Omental fat pad (tissue), 4 donors: ENCODE measurements around the gene TMSB4X. TPM values are rescaled to one million over a fixed set of nuclear protein-coding genes. Genes with fewer than 3 reads are reported as not detected.
"Not testable (repeated sequence)": the region's sequence is repeated elsewhere in the genome, so short reads cannot be mapped to it uniquely, and the experiment has no call there.

ENCODE experiments used
- ATAC-seq: fragments of 150-250 bp; one replicate; pipeline ENCODE4 v1.9.1; 2016; ENCODE audit warnings: mild to moderate bottlenecking, moderate library complexity; ENCODE audit not compliant: low FRiP score
- DNase-seq: peaks from one replicate; pipeline ENCODE4 v3.0.0-alpha.2; 2019; ENCODE audit warnings: low spot score
- total RNA-seq, 4 donors: library from RNA; depleted of rRNA; stranded (reverse); fragments of >200 nt; gene quantifications; one replicate each; pipeline ENCODE4 v1.1.0, GENCODE V29; 2016
- TF ChIP-seq, protein P1 (sequence below), 3 donors: fragments of 450-650 bp; IDR thresholded peaks; one replicate each; pipeline ENCODE4 v1.5.1; 2016 to 2017; ENCODE audit warnings: antibody characterized with exemption in 3 of 3, mild to moderate bottlenecking in 3 of 3, moderate library complexity in 2 of 3

TMSB4X gene
- total RNA-seq, 4 donors from 2014 or later = 3,948 to 5,890 (median 5,138) TPM

DNA sequence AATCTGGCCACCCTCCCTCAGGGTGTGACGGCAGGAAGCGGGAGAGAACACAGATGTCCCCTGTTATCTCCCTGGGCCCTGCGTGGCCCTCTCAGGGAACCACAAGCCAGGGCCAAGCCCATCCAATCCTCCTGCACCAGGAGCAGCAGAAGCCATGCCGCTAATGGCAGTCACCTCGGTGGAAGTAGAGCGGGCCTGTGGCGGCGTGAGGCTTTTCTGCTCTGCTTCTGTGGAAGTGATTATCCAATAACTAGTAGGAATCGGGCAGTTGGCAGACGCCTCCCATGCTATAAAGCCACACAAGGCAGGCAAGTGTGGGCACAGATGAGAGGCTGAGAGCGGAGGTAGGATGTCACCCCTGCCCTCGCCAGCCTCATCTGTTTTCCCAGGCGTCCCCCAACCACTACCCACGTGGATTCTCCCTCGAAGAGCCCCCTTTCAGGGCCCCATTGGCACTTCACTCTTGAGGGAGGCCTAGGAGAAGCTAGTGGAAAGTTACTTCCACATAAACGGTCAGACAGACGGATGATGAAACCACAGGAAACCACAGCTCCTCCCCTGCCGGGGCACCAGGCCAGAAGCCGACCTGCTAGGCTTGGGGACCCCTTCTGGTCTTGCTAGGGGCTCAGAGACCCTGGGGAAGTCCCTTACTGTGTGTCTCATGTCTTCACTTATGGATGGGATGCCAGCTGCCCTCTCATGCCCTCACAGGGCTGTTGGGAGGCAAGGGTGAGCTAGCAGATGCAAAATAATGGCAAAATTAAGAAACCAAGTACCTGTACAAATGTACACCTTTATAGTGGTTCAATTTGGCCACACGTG, 18.8 kb upstream of the TMSB4X start:
- DNase-seq = no peak
- TF ChIP-seq, protein P1, sequence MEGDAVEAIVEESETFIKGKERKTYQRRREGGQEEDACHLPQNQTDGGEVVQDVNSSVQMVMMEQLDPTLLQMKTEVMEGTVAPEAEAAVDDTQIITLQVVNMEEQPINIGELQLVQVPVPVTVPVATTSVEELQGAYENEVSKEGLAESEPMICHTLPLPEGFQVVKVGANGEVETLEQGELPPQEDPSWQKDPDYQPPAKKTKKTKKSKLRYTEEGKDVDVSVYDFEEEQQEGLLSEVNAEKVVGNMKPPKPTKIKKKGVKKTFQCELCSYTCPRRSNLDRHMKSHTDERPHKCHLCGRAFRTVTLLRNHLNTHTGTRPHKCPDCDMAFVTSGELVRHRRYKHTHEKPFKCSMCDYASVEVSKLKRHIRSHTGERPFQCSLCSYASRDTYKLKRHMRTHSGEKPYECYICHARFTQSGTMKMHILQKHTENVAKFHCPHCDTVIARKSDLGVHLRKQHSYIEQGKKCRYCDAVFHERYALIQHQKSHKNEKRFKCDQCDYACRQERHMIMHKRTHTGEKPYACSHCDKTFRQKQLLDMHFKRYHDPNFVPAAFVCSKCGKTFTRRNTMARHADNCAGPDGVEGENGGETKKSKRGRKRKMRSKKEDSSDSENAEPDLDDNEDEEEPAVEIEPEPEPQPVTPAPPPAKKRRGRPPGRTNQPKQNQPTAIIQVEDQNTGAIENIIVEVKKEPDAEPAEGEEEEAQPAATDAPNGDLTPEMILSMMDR (IDR thresholded peaks at IDR 0.05) = no peak
- peak; percentile 47 for ATAC-seq

DNA sequence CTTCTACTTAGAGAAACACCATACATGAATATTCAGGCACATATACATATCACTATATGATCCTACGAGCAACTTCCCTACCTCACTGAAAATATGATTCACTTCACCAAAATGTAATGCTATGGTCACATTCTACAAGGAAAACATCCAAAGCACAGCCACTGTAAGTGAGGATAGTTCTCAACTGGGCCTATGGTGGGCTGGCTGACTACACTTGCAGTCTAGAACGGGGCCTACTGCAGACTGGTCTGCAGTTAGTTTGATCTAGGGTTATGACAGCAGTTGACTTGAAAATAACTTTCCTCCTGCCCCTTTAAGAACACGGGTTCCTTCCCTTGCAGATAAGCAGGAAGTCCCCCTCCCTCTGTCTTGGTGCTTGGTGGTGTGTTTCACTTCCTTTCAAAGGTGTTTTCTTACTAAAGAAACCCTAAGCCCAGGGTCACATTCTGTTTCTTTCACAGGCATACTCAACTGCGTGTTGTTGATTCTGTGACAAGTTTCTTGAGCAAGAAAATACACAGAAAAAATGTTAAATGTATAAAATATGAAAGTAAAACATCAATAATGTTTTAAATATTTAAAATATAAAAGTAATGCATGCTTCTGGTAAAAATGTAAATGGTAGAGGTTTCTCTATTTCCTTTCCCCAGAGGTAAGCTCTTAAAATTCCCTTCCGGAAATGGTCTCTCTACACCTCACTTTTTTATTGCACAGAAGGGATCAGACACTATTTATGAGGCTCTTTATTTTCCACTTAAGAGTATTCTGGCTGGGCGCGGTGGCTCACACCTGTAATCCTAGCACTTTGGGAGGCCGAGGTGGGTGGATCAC, 18.0 kb upstream of the TMSB4X start:
- ATAC-seq = peak; percentile 10
- DNase-seq = no peak
- TF ChIP-seq, protein P1 (IDR thresholded peaks at IDR 0.05) = no peak

DNA sequence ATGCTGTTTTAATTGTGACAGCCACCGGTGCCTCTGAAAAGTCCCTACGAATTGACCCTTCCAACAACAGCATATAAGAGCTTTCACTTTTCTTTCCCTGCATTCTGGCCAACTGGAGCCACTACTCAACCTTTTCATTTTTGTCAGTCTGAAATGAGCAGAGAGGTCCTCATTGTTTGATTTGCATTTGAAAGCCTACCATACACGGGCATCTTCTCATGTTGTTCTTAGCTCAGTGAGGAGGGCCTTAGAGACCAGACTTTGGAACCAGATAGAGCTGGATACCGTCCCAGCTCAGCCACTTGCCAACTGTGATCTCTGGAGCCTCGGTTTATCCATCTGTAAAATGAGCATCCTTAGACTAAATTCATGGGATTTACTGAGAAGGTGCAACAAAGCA, 16.9 kb upstream of the TMSB4X start:
- DNase-seq (no peak), ATAC-seq (no peak)
- TF ChIP-seq, protein P1 (IDR thresholded peaks at IDR 0.05) = no peak

DNA sequence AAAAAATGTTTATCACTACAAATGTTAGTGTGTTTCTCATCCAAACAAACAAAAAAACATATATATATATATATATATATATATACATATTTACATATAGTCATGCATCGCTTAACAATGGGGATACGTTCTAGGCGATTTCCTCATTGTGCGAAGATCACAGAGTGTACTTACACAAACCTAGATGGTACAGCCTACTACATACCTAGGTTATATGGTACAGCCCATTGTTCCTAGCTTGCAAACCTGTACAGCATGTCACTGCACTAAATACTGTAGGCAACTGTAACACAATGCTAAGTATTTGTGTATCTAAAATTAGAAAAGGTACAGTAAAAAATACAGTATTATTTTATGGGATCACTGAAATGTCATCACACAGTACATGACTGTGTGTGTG, 16.4 kb upstream of the TMSB4X start:
- ATAC-seq (no peak), DNase-seq (no peak)
- TF ChIP-seq, protein P1 (IDR thresholded peaks at IDR 0.05) = no peak

DNA sequence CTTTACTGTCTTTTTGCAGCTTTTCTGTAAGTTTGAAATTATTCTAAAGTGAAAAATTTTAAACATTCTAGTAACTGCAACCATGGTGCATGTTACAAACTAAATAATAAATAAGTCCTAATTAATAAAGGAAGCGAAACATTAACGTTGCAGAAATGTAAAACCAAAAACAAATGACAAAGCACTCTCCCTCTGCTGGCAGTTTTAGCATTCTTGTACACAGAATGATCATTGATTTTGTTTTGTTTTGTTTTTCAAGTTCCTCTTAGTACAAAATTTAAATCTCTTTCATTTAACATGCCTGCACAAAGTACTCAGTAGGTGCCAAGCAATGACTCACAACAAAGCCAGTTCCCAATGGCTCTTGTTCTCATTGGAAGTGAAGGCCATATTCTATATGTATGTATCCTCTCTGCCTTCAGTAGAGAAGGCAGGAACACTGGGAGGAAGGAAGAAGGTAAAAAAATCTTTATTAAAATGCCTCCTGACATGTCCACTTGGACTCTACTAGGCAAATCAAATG, 13.7 kb upstream of the TMSB4X start:
- TF ChIP-seq, protein P1 (IDR thresholded peaks at IDR 0.05) = no peak
- no peak for DNase-seq
- no peak for ATAC-seq

DNA sequence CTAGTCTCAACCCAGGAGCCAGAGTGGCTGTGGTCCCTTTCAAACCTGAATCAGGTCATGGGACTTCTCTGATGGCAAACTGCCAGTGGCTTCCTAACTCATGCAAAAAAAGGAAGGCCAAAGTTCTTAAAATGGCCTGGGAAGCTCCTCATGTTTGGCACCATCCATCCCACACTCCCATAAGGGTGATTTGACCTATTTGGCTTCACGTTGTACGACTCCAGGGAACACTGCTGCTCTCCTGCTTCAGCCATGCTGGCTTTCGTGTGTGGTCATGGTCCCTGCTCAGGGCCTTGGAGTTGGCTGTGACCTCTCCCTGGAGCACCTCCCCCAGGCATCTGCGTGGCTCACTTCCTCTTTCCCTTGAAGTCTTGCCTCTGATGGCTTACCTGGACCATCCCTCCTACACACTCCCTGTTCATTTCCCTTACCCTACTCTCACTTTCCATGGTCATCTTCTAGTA, 12.8 kb upstream of the TMSB4X start:
- DNase-seq (no peak), ATAC-seq (peak; percentile 10)
- TF ChIP-seq, protein P1 (IDR thresholded peaks at IDR 0.05) = no peak

DNA sequence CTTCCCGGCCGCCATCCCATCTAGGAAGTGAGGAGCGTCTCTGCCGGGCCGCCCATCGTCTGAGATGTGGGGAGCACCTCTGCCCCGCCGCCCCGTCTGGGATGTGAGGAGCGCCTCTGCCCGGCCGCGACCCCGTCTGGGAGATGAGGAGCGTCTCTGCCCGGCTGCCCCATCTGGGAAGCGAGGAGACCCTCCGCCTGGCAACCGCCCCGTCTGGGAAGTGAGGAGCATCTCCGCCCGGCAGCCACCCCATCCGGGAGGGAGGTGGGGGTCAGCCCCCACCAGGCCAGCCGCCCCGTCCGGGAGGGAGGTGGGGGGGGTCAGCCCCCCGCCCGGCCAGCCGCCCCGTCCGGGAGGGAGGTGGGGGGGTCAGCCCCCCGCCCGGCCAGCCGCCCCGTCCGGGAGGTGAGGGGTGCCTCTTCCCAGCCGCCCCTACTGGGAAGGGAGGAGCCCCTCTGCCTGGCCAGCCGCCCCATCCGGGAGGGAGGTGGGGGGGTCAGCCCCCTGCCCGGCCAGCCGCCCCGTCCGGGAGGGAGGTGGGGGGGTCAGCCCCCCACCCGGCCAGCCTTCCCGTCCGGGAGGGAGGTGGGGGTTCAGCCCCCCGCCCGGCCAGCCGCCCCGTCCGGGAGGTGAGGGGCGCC, 11.6 kb upstream of the TMSB4X start:
- DNase-seq, ATAC-seq: not testable (repeated sequence)
